ENCODE data around the gene RIMS4.
A peak's percentile ranks its signal among the peaks of the same experiment; 100 is the strongest.

The RIMS4 gene

DNA sequence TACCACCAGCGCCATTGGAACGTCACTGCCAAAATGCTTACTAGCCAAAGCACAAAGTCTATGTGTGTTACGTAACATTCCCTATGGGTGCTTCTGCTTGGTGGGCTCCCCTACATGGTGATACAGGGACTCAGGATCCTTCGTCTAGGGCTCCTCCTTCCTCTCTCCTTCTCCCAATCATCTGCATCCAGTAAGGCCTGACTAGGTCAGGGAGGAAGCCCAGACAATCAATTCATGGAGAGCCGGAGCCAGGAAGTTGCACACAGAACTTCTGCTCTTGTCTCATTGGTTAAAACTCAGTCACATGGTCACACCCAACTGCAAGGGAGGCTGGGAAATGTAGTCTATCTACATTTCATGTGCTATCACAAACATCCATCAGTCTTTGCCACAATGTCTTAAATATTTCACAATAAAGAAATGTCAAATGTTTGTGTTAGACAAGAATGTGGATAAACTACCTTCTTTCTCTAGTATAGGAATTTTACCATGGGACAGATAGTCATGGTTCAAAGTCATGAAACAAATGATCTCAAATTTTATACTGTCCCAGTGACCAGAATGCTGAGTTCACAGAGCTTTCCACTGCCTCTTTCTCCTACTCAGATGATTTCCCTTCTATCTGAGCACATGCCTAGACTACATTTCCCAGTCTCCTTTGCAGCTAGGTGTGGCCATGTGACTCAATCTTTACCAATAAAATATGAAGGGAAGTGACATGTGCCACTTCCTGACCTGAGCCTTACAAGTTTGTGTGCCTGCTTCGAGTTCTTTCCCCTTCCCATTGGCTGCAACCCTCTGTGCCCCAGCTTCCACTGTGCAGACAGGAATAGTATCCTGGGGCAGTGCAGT is 74.0 kb downstream of the RIMS4 start:
- DNase-seq = no peak

DNA sequence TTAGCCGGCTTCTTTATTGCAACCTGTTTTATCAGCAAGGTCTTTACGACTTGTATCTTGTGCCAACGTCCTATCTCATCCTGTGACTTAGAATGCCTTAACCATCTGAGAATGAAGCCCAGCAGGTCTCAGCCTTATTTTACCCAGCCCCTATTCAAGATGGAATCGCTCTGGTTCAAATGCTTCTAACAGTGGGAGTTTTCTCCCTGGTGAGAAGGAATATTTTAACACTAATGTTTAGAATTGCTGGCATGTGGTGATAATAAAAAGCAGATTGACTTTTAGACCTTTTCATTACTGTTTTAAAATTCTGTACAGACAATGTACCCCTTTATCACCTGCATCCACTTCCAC is 74.6 kb downstream of the RIMS4 start:
- no peak for DNase-seq

DNA sequence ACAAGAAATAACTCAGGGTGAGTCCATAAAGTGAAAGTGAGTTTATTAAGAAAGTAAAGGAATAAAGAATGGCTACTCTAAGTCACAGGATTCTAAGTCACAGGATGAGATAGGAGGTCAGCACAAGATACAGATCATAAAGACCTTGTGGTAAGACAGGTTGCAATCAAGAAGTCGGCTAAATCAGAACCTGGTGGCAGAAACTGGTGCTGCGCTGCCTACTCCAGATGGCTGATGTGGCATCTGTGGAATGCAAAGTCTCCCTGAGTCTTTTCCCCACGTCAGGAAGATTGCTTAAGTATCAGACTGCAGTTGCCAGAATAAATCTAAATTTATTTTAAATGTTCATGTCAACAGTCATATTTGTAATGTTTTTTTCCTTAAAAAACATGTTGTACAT is 75.4 kb downstream of the RIMS4 start:
- DNase-seq = no peak

DNA sequence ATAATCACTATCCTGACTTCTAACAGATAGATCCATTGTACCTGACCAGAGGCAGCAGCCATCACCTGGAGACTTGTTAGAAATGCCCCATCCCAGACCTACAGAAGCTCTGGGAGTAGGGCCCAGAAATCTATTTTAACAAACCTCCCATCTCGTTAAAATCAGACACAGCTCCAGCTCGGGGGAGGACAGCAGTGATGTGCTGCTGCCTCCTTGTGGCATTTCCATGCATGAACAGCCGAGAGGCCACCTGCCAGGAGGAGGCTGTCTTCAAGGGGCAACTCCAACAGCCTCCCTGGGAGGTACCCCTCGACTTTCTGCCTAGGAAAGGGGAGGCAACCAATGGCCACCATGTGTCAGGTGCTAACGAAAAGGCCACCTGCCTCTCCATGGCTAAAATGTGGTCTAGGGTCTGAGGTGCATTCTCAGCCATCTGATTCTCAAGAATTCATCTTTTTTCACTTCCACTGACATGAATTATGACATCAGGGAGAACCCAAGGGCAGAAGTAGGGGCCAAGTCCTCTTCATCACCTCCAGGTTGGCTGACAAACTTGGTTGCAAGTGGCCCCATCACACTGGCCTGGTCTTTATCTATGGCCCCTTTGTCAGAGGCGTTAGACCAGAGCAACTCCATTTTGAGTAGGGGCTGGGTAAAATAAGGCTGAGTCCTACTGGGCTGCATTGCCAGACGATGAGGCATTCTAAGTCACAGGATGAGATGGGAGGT is 76.8 kb downstream of the RIMS4 start:
- DNase-seq = peak; percentile 8

DNA sequence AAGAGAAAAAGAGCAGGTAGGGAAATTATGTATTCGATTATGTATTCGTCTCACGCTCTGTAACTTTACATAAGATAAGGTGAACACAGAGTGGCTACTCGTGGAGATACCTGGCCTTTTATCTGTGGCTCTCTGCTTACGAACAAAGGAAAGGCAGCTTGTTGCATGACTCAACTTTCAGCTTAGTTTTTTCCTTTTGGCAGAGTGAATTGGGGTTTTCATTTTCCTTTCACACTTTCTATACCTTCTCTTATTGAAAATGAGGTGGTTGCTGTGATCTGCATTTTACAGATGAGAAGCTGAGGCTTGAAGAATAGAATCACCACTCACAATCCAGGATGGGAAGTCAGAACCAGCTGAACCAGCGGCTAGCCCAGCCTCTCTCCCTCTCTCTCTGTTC is 78.0 kb downstream of the RIMS4 start:
- DNase-seq = no peak

DNA sequence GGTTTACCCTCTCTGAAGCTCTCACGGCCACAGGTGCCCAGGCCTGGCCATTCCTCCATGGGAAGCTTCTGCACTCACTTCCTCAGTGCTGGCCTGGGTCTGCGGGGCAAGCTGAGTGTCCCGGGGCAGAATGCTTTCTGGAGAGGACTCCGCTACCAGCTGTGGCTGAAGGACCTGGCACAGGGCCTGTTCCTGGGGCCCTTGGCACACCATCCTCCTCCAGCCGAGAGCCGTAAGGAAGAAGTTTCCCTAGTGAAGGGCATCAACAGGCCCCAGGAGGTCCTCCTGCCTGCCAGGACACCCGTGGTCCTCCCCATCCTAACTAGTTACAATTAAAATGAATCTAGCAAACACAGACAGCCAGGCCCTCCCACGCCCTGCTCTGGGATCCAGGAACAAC is 78.7 kb downstream of the RIMS4 start:
- DNase-seq = no peak

DNA sequence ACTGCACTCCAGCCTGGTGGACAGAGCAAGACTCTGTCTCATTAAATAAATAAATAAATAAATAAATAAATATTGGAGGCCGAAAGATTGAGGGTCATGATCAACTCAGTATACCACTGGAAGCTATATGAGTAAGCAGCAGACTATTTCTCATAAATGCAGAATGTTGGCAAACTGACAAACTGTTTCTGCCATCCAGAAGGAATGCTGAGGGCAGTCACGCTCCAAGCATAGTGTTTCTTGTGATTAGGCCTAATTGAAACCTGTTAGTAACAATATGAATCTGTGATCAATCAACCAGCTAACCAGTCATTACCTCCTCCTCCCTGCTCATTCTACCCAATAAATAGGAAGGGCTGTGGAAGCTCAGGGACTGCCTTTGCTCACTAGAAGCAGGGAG is 79.9 kb downstream of the RIMS4 start:
- DNase-seq = no peak

DNA sequence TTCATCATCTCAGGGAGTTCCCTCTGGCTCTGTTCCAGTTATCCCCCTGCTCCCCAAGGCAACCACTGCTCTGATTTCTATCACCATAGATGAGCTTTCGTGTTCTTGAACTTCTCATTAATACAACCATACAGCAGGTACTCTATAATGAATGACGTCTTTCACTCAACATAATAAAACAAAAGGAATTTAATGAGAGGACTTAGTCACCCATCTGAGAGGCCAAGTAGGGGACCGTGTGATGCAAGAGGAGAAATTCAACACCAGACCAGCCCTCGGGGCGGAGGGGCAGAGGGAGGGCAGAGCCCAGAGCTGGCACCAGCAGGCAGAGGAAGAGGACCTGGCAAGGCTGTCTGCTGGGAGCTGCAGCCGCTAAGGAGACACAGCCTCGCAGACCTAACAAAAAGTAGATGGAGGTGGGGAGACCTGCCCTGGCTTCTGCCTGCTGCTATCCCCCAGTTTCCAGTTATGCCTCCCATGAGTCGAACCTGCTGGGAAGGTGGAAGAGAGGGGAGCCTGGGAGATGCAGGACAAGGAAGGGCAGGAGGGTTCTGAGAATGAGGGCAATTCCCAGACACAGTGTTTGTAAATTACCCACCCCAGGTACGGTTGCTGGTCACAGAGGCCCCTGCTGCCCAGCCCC is 81.4 kb downstream of the RIMS4 start:
- DNase-seq = no peak

DNA sequence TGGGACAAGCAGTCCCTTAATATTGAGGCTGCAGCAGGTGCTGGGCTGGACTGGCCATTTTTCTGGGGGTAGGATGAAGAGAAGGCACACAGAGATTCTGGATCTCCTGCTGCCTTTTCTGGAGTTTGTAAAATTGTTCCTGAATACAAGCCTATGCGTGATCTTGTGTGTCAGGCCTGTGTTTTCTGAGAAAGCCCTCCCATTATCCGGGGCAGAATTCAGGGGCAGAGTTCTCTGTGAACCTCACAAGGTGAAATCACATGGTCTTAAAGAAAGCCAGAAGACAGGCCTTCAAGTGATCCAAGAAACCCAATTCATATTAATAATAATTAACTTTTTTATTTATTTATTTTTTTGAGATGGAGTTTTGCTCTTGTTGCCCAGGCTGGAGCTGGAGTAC is 82.7 kb downstream of the RIMS4 start:
- DNase-seq = no peak

DNA sequence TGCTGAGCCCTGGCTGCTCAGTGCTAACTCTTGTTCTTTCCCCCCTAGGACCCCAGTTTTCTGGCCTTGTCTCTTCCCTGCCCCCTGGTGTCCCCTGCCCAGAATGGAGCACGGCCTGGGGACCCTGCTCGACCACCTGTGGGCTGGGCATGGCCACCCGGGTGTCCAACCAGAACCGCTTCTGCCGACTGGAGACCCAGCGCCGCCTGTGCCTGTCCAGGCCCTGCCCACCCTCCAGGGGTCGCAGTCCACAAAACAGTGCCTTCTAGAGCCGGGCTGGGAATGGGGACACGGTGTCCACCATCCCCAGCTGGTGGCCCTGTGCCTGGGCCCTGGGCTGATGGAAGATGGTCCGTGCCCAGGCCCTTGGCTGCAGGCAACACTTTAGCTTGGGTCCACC is 83.3 kb downstream of the RIMS4 start:
- DNase-seq = no peak

DNA sequence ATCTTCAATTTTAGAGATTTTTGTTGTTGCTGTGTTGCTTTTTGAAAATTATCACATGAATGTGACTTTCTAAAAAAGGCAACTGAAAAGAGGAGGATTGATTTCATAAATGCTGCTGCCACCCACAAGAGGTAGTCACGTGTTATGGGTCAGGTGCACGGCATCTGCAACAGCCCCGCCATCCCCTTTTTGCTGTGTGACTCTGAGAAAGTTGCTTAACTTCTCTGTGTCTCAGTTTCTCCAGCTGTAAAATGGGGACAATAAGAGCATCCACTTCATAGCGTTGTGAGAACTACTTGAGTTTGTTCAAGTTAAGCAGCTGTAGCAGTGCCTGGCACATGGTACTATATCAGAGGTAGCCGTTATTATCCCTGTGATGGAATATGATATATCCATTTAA is 84.5 kb downstream of the RIMS4 start:
- DNase-seq = no peak

DNA sequence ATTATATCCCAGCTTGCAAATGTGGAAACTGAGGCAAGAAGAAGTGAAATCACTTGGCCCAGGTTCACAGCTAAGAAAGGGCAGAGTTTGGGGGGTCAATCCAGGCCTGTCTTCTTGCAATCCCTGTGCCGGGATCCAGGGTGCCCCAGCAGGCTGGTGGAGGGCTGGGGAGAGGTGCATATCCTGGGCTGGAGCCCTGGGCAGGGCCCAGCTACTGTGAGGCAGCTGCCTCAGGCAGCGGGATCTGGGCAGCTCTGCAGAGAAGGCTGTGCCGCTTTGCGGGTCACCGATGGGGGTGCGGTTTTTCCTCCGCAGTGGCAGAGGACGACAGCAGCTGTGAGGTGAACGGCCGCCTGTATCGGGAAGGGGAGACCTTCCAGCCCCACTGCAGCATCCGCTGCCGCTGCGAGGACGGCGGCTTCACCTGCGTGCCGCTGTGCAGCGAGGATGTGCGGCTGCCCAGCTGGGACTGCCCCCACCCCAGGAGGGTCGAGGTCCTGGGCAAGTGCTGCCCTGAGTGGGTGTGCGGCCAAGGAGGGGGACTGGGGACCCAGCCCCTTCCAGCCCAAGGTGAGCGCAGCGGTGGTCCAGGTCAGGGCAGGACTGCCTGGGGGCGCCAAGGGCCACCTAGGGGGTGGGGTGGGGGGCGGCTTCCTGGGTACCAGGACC is 85.8 kb downstream of the RIMS4 start:
- no peak for DNase-seq

DNA sequence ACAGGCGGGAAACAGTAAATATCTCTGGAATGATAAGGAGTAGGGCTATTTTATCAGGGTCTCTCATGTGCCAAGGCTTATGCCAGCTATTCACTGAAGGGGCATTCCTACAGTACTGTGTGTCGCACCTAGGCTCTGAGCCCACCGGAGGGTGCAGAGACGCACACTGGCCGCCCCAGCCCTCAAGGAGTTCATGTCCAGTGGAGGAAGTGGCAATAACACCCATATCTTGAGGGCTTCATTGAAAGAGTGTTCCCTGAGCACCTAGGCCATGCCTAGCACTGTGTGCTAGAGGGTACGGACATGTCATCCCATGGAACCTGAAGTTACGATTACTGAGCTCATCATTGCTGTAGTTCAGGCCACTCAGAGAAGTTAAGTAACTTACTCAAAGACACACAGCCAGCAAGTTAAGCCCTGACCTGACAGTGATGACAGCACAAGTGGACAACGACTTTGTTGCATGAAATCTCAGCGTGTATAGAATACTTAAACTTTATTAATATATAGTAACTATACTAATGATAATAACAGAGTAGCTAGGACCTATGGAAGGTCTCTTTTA is 86.5 kb downstream of the RIMS4 start:
- no peak for DNase-seq

DNA sequence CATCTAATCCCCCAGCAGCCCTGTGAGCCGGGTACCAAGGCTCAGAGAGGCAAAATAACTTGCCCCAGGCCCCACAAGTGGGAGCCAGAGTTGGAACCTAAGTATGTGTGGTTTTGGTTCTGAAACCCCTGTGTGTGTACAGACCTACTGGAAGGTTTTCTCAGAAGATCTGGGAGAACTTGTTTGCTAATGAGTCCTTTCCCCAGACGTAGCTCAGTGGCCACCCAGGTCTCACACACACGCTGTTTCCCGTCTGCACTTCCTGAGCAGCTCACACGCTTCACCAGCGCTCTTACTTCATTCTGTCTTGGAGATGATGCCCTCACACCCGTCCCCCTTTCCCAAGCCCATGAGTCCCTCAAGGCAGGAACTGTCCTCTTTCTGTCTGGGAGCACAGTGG is 87.0 kb downstream of the RIMS4 start:
- no peak for DNase-seq

DNA sequence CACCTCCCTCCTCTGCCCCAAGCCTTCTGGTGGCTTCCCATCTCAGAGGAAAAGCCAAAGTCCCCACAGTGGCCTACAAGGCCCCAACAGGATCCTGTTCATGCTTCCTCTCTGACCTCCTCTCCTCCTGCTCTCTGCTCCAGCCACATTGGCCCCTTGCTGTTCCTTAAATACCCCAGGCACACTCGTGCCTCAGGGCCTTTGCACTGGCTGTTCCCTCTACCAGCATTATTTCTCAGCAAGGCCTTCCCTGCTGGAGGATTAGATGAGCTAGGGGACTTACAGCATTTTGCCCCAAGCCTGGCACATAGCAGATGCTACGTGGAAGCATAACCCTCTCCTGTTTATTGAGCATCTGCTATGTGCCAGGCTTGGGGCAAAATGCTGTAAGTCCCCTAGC is 87.4 kb downstream of the RIMS4 start:
- DNase-seq = no peak

DNA sequence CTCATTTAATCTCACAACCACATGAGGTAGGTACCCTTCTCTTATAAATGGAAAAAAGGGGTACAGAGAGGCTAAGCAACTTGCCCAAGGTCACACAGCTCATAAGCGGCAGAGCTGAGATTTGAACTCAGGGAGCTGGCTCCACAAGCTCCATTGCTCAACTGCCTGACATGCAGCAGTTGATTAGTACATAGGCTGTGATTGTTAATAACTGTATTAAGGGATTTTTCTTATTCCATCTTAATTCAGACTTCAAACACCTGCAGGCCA is 88.6 kb downstream of the RIMS4 start:
- no peak for DNase-seq

DNA sequence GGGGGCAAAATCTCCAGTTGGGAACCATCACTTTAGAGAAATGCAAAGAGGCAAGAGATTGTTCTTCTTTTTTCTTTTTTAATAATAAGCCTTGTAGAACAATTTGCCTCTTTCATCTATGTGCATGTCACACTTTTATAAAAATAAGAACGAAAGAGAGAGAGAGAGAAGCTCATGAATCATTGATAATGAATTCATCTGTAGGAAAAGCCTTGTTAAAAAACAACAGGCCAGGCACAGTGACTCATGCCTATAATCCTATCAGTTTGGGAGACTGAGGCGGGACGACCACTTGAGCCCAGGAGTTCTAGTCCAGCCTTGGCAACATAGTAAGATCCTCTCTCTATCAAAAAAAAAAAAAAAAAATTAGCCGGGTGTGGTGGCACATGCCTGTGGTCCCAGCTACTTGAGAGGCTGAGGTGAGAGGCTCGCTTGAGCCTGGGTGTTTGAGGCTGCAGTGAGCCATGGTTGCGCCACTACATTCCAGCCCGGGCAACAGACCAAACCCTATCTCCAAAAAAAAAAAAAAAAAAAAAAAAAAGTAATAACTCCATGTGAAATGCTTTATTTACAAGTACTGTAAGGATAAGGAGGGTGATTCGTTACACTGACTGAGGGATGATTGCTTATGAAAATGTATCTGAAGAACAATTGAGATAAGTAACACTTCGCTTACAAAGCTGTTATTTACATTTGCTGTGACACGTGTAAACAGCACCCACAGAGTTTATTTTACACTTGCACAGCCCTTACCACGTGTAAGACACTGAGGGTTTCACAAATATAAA is 89.2 kb downstream of the RIMS4 start:
- DNase-seq = no peak

DNA sequence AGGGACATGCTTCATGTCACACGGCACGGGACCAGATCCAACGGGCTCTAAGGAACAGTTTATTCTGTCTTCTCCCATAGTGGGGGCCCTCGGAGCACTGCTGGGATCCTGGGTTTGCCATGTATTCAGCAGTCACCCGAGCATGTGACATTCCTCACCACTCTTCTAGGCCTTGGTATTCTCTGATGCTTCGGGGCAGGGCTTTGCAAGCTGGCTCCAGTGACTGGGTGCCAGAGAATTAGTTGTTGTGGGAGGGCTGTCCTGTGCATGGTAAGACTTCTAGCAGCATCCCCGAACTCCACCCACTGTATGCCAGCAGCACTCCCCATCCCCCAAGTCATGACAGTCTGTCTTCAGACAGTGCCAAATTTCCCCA is 89.7 kb downstream of the RIMS4 start:
- no peak for DNase-seq

DNA sequence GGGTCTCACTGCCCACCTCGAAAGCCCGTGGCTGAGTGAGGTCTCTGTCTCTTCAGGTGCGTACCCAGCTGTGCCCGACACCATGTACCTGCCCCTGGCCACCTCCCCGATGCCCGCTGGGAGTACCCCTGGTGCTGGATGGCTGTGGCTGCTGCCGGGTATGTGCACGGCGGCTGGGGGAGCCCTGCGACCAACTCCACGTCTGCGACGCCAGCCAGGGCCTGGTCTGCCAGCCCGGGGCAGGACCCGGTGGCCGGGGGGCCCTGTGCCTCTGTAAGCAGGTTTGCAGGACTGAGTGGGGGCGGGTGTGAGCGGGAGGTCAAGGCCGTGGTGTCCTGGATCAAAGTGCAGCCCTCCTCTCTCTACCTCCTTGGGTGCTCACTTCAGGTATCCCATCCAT is 90.5 kb downstream of the RIMS4 start:
- no peak for DNase-seq

DNA sequence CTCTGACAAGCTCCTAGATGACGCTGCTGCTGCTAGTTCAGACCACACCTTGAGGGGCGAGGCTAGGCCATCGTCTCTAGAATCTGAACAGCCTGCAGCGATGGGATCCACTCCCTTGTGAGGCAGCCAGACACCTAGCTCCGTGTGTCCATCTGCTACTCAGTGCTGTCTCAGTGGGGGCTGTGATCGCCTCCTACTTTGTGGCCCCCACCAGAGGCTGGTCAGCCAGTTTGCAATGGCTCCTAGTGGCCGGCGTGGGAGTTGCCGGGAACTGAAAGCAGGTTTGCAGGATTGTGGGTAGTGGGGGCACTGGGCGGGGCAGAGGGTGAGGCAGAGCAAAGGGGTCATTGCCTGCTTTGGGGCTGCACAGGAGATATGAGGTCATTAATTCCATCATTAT is 92.4 kb downstream of the RIMS4 start:
- DNase-seq = no peak

DNA sequence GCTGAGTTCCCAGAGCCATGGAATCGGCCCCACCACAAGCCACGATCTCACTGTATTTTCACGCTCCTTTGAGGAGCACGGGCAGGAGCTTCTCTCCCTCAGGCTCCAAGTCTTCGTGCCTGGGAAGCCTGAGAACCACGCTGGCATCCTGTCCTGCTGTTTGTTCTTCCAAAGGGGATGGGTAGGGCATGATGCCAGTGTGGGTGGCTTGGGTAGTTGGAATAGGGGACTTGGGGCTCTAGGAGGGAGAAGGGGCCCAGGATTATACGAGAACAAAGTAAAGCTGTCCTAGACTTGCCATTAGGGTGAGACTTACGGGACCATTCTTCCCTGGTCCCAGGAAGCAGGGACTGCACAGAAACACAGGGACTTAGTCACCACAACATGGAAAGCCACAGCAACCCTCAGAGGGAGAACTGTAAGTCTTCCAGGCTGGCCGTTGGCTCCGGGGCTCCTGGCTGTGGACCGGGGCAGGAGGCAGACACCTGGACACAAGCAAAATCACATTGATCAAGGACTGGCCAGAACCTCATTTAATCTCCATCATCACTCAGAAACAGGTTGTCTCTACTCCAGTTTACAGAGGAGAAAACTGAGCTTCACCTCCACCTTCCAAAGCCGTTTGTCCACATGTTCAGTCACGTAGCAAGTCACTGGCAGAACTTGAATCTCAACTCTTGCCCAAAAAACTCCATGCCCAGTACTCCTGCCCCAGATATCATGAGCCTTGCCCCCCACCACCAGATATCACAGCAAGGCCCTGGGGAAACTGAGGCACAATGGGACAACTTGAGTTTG is 93.8 kb downstream of the RIMS4 start:
- DNase-seq = no peak

Measured in effector CD8-positive, alpha-beta T cell (primary cell).